Measurements from ENCODE around the gene NEK6. TPM values are rescaled to one million over a fixed set of nuclear protein-coding genes. Genes with fewer than 3 reads are reported as not detected.
A peak's percentile ranks its signal among the peaks of the same experiment; 100 is the strongest.

The NEK6 gene
- total and polyA plus RNA-seq, 2 of the 8 experiments (the other 6 are each of a cell fraction or from before 2014, with no cell fraction given): 17.7 to 19.7 TPM

DNA sequence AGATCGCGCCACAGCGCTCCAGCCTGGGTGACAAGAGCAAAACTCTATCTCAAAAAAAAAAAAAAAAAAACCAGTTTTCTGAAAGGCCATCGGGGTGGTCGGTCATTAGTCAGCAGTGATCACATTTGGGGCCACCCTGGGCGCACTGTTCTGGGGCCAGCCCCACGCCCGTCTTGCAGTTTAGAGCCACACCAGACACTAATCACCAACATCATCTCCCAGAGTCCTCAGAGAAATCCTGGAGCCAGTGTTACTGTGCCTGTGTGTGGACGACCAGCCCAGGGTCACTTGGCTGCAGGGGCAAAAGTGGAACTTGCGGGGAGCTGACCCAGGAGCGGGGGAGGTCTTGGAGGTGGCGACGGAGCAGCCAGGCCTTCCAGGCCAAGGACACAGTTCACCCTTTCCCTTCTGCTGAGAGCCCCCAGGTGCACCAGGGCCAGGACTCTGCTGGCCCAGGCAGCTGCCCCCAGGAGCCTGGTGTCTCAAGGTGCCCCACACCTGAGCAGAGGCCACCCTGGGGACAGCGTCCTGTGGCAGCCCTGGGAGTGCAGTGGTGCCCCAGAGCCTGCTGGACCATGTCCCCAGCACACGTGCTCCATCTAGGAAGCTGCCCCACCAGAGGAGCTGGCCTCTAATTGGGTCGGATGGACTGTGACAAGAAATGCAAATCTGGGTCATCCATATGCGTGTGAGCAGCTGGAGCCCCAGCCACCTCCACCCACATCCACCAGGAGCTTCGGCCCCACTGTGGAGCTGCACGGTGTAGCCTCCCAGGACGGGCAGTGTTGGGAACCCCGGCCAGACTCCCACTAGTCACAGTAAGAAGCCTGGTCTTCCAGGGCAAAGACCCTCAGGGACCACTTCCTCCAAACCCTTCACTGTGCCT is 51.1 kb downstream of the NEK6 start:
- H2BK5ac ChIP-seq (ENCODE audit: low read depth, low read length): no peak overlapping the region
- H4K20me1 ChIP-seq (replicated peaks in 1 of 2; ENCODE audit: control insufficient read depth in 1 of 2, insufficient read depth in 2 of 2, low read length in 2 of 2): peaks cover 0 to 4% of the 10 kb centered on the region in 2 experiments
- H3K36me3 ChIP-seq (ENCODE audit: control insufficient read depth in 2 of 4, insufficient read depth in 4 of 4, low read length in 3 of 4): no peaks in the 10 kb centered on the region
- no peak overlapping the region for H4K8ac ChIP-seq (ENCODE audit: extremely low read depth, insufficient read depth, low read length)
- H2AFZ ChIP-seq (ENCODE audit: low read length): no peak overlapping the region
- H3K4me2 ChIP-seq (ENCODE audit: insufficient read depth in 1 of 2, low read depth in 2 of 2, low read length in 2 of 2): no peak overlapping the region
- H2BK20ac ChIP-seq (ENCODE audit: low read length): no peak overlapping the region
- H4K91ac ChIP-seq (replicated peaks; ENCODE audit: insufficient read length, low read length): no peak overlapping the region
- H3K23me2 ChIP-seq (ENCODE audit: low read depth, low read length): no peaks in the 10 kb centered on the region
- H2AK5ac ChIP-seq (ENCODE audit: low read depth, low read length): no peak overlapping the region
- no peak for FAIRE-seq
- no peak overlapping the region for H3K14ac ChIP-seq (ENCODE audit: insufficient read length)
- H3K18ac ChIP-seq (ENCODE audit: extremely low read depth, low read length): peak overlapping the region; percentile 48; the same call in 1 of the 2 replicates
- no peak overlapping the region for H3K27ac ChIP-seq (ENCODE audit: low read depth, low read length)
- H2BK12ac ChIP-seq (ENCODE audit: low read depth, low read length): 0 out of 2 replicates have a peak overlapping the region, but pooled peaks have one; percentile 9
- 90% methylated on average over 20 of the region's 21 CpGs; no CpG with 5 or more reads in 1 of the 2 experiments for WGBS, 2 experiments (ENCODE audit: extremely low coverage in 1 of 2, insufficient coverage in 1 of 2, insufficient read length in 1 of 2, insufficient replicate concordance in 2 of 2, low coverage in 1 of 2, low lambda C conversion rate in 2 of 2, missing lambda C conversion rate in 1 of 2)
- no peak overlapping the region for H3K4ac ChIP-seq (replicated peaks; ENCODE audit: insufficient read length, low read depth, low read length)
- ChIA-PET POLR2A (ENCODE audit: partially characterized antibody) (no interaction called here), CTCF (ENCODE audit: partially characterized antibody) (interaction anchor here (0.7 to 2.5 kb wide), 7 partner anchors 10 to 183 kb away, joined by 3 to 9 read pairs (median 4); no protein-coding TSS in a partner anchor)
- no peak overlapping the region for H2BK120ac ChIP-seq (replicated peaks; ENCODE audit: low read depth, low read length)
- H3K4me3 ChIP-seq (ENCODE audit: extremely low read depth in 1 of 4, insufficient read depth in 2 of 4, low read depth in 3 of 4, low read length in 4 of 4): no peak overlapping the region
- no peak for DNase-seq (ENCODE audit: low read depth in 1 of 2, low spot score in 2 of 2)
- H3K27me3 ChIP-seq (replicated peaks in 1 of 4; ENCODE audit: control insufficient read depth in 3 of 4, extremely low read depth in 1 of 4, insufficient read depth in 3 of 4, low read length in 3 of 4): no peaks in the 10 kb centered on the region
- no peak overlapping the region for H4K5ac ChIP-seq (ENCODE audit: insufficient read length, low read depth, low read length)
- H3K79me2 ChIP-seq (ENCODE audit: control insufficient read depth in 1 of 2, insufficient read depth in 2 of 2, low read length in 2 of 2): no peaks in the 10 kb centered on the region
- H3K23ac ChIP-seq (ENCODE audit: insufficient read length): no peak overlapping the region
- H3K56ac ChIP-seq (replicated peaks; ENCODE audit: insufficient read length, low read depth, low read length): no peak overlapping the region
- H2BK15ac ChIP-seq (ENCODE audit: low read length): no peak overlapping the region
- no peaks in the 10 kb centered on the region for H3K9me3 ChIP-seq (ENCODE audit: insufficient read depth in 2 of 2, low read depth in 1 of 2, low read length in 1 of 2)
- peaks cover 0 to 9% (median 3%) of the 10 kb centered on the region in 4 experiments; a peak in 3 of 7 replicates for H3K4me1 ChIP-seq (replicated peaks in 1 of 4; ENCODE audit: control insufficient read depth in 3 of 4, insufficient read depth in 4 of 4, low read length in 3 of 4)
- H3K79me1 ChIP-seq (ENCODE audit: low read depth, low read length): no peaks in the 10 kb centered on the region; the same call in 1 of the 2 replicates
- no peak overlapping the region for H3K9ac ChIP-seq (replicated peaks in 1 of 4; ENCODE audit: extremely low read depth in 1 of 4, low read depth in 3 of 4, low read length in 3 of 4)
- TF ChIP-seq POU5F1 (IDR thresholded peaks at IDR 0.05; ENCODE audit: low read depth, low read length) (no peak), CTBP2 (IDR thresholded peaks at IDR 0.05; ENCODE audit: borderline replicate concordance, insufficient read depth, insufficient read length, low read length) (no peak), POLR2AphosphoS5 (IDR thresholded peaks at IDR 0.05; ENCODE audit: low read depth, low read length) (no peak), SUZ12 (IDR thresholded peaks at IDR 0.05; ENCODE audit: low read length) (no peak), EZH2 (IDR thresholded peaks at IDR 0.05; ENCODE audit: low read depth, low read length, severe bottlenecking) (no peak), KDM4A (IDR thresholded peaks at IDR 0.05; ENCODE audit: low read depth, low read length, severe bottlenecking) (no peak), NRF1 (IDR thresholded peaks at IDR 0.05; ENCODE audit: low read depth, low read length) (no peak), RXRA (IDR thresholded peaks at IDR 0.05; ENCODE audit: insufficient read depth, low read depth, low read length) (no peak), EP300 (IDR thresholded peaks at IDR 0.05; ENCODE audit: borderline replicate concordance in 1 of 2, low read depth in 2 of 2, low read length in 2 of 2) (no peak)

Measured in H1 (cell line).